Stomach (tissue), 9 donors: ENCODE measurements around the gene LRP1B. TPM values are rescaled to one million over a fixed set of nuclear protein-coding genes. Genes with fewer than 3 reads are reported as not detected.
A peak's percentile ranks its signal among the peaks of the same experiment; 100 is the strongest.

Experiments used
- DNase-seq, 2 donors: peaks; one replicate each; pipeline versions ENCODE4 v3.0.0 to v3.0.0-alpha.2; 2013 to 2019
- H3K27ac ChIP-seq, 5 donors: fragments of 200-600 bp in 4 of 5; sonication (generic) in 4 of 5; one replicate each; pipeline ENCODE4 v1.5.1; 2013 to 2019; ENCODE audit warnings: mild to moderate bottlenecking in 1 of 5, moderate library complexity in 1 of 5
- H3K27me3 ChIP-seq, 3 donors: fragments of 200-600 bp; sonication (generic); one replicate each; pipeline ENCODE4 v1.5.1; 2017 to 2019; ENCODE audit warnings: mixed run types in 1 of 3
- H3K36me3 ChIP-seq, 4 donors: fragments of 200-600 bp; sonication (generic); 1 replicate in 3 of 4; 2 replicates in 1 of 4; pipeline ENCODE4 v1.5.1; 2016 to 2019
- H3K4me1 ChIP-seq, 4 donors: fragments of 200-600 bp; sonication (generic); one replicate each; pipeline ENCODE4 v1.5.1; 2016 to 2019
- H3K4me3 ChIP-seq, 4 donors: fragments of 200-600 bp; sonication (generic) in 3 of 4; one replicate each; pipeline ENCODE4 v1.5.1; 2016 to 2019; ENCODE audit warnings: mild to moderate bottlenecking in 1 of 4
- H3K9me3 ChIP-seq, 4 donors: fragments of 200-600 bp; sonication (generic); one replicate each; pipeline ENCODE4 v1.5.1; 2016 to 2019
- CTCF ChIP-seq, 7 experiments: fragments of 450-650 bp in 4 of 7; fragments of 200-600 bp in 3 of 7; sonication (generic) in 3 of 7; IDR thresholded peaks; one replicate each; pipeline ENCODE4 v1.5.1; 2016 to 2019; ENCODE audit warnings: antibody characterized with exemption in 7 of 7, control low read depth in 2 of 7, mild to moderate bottlenecking in 1 of 7
- EP300 ChIP-seq: sonication (generic); formaldehyde crosslinking; IDR thresholded peaks from one replicate; pipeline ENCODE4 v1.6.1; 2017; ENCODE audit warnings: antibody characterized with exemption
- POLR2A ChIP-seq, 4 donors: fragments of 450-650 bp; IDR thresholded peaks; one replicate each; pipeline ENCODE4 v1.6.1; 2016; ENCODE audit warnings: antibody characterized with exemption in 4 of 4, control low read depth in 2 of 4, mild to moderate bottlenecking in 1 of 4, moderate library complexity in 1 of 4
- POLR2AphosphoS5 ChIP-seq, 3 donors: sonication (generic); formaldehyde crosslinking; IDR thresholded peaks; one replicate each; pipeline ENCODE4 v1.6.1; 2016; ENCODE audit warnings: antibody characterized with exemption in 3 of 3
- WGBS, 5 donors: extraction: QIAGEN DNeasy Blood & Tissue Kit in 3 of 5; methylation state at CpG; one replicate each; pipeline versions ENCODE4 v1.1.5 to v1.1.7; 2013 to 2018; 5-methylcytosine and 5-hydroxymethylcytosine counted together
- intact Hi-C: fragments of 100-400 bp; cut with DNase I; formaldehyde crosslinking; loops from one replicate; pipeline ENCODE4 v1.15.1; 2023; ENCODE audit warnings: low total_unique reads
- polyA plus RNA-seq, 3 donors: library from polyadenylated mRNA; stranded (reverse); fragments of 200-250 nt; gene quantifications; one replicate each; pipeline ENCODE4 v1.2.3, GENCODE V29; 2013
- total RNA-seq, 5 donors: library from RNA; depleted of rRNA; stranded (reverse); fragments of >200 nt; gene quantifications; one replicate each; pipeline versions ENCODE4 v1.1.0 to v1.2.3, GENCODE V29; 2014 to 2016
- donor health status: healthy with polysubstance abuse.
- donor health status: Bipolar disorder and iron deficiency.
- donor health status: healthy.

The LRP1B gene
- total and polyA plus RNA-seq, 8 donors: under 0.01 to 9.0 (median 0.38) TPM

- WGBS, 5 donors: 31 to 55% (median 36%) methylated on average over 2 of the region's 2 CpGs
- TF ChIP-seq CTCF (IDR thresholded peaks at IDR 0.05): no peak
- no peak for TF ChIP-seq POLR2AphosphoS5 (IDR thresholded peaks at IDR 0.05)
- TF ChIP-seq EP300: no peak
- TF ChIP-seq POLR2A (IDR thresholded peaks at IDR 0.05): no peak
- Histone ChIP-seq H3K27ac (no peak overlapping the region), H3K4me1 (no peaks in the 10 kb centered on the region), H3K4me3 (no peak overlapping the region), H3K36me3 (no peaks in the 10 kb centered on the region), H3K27me3 (no peaks in the 10 kb centered on the region), H3K9me3 (no peaks in the 10 kb centered on the region)
- DNase-seq: no peak
- intact Hi-C loops: no loop called here
Observed at GRCh38 chr2:140585016-140585415, 1545.8 kb downstream of the LRP1B start.

- intact Hi-C loops: no loop called here
- TF ChIP-seq CTCF (IDR thresholded peaks at IDR 0.05): no peak
- TF ChIP-seq EP300: no peak
- TF ChIP-seq POLR2A (IDR thresholded peaks at IDR 0.05): no peak
- no peak for TF ChIP-seq POLR2AphosphoS5 (IDR thresholded peaks at IDR 0.05)
- no peaks in the 10 kb centered on the region for H3K9me3 ChIP-seq
- no peaks in the 10 kb centered on the region for H3K27me3 ChIP-seq
- no peaks in the 10 kb centered on the region for H3K4me1 ChIP-seq
- DNase-seq: no peak
- H3K4me3 ChIP-seq: no peak overlapping the region
- no peak overlapping the region for H3K27ac ChIP-seq
- H3K36me3 ChIP-seq: no peaks in the 10 kb centered on the region
Observed at GRCh38 chr2:140584471-140584870, 1546.3 kb downstream of the LRP1B start.

GRCh38 chr2:140580532-140581151, 1550.2 kb downstream of the LRP1B start:
- WGBS, 5 donors: 55 to 67% (median 60%) methylated on average over 2 of the region's 2 CpGs
- DNase-seq: peak in 1 of 2 donors; percentile 5
- Histone ChIP-seq H3K9me3 (no peaks in the 10 kb centered on the region), H3K27me3 (no peaks in the 10 kb centered on the region), H3K4me3 (no peak overlapping the region), H3K36me3 (no peaks in the 10 kb centered on the region), H3K4me1 (no peaks in the 10 kb centered on the region), H3K27ac (no peak overlapping the region)
- intact Hi-C loops: no loop called here
- no peak for TF ChIP-seq EP300
- TF ChIP-seq CTCF (IDR thresholded peaks at IDR 0.05): no peak
- no peak for TF ChIP-seq POLR2AphosphoS5 (IDR thresholded peaks at IDR 0.05)
- TF ChIP-seq POLR2A (IDR thresholded peaks at IDR 0.05): no peak

- no peak for DNase-seq
- 82 to 93% (median 89%) methylated on average over 2 of the region's 2 CpGs for WGBS, 5 donors
- no peak for TF ChIP-seq EP300
- TF ChIP-seq POLR2AphosphoS5 (IDR thresholded peaks at IDR 0.05): no peak
- no peak for TF ChIP-seq CTCF (IDR thresholded peaks at IDR 0.05)
- no peak for TF ChIP-seq POLR2A (IDR thresholded peaks at IDR 0.05)
- intact Hi-C loops: no loop called here
- Histone ChIP-seq H3K4me1 (no peaks in the 10 kb centered on the region), H3K36me3 (no peaks in the 10 kb centered on the region), H3K27me3 (no peaks in the 10 kb centered on the region), H3K9me3 (no peaks in the 10 kb centered on the region), H3K4me3 (no peak overlapping the region), H3K27ac (no peak overlapping the region)
Observed at GRCh38 chr2:140577453-140577852, 1553.4 kb downstream of the LRP1B start.
